Endothelial cell (in vitro differentiated cells): ENCODE data around the gene FMO1. TPM values are rescaled to one million over a fixed set of nuclear protein-coding genes. Genes with fewer than 3 reads are reported as not detected.
"Not testable (repeated sequence)": the region's sequence is repeated elsewhere in the genome, so short reads cannot be mapped to it uniquely, and the experiment has no call there.

ENCODE experiments used
- DNase-seq: peaks from one replicate; pipeline ENCODE4 v3.0.0; 2021; ENCODE audit warnings: low spot score
- H3K27ac Mint-ChIP-seq: one replicate; pipeline ENCODE4 v1.8.0; 2021; ENCODE audit warnings: mixed read lengths, inconsistent platforms; ENCODE audit not compliant: unreplicated experiment
- H3K27me3 Mint-ChIP-seq: one replicate; pipeline ENCODE4 v1.8.0; 2021; ENCODE audit warnings: mild to moderate bottlenecking, moderate library complexity, mixed read lengths, inconsistent platforms; ENCODE audit not compliant: unreplicated experiment
- H3K36me3 Mint-ChIP-seq: one replicate; pipeline ENCODE4 v1.8.0; 2021; ENCODE audit warnings: mild to moderate bottlenecking, low read depth, mixed read lengths, inconsistent platforms; ENCODE audit not compliant: unreplicated experiment
- H3K4me1 Mint-ChIP-seq: one replicate; pipeline ENCODE4 v1.8.0; 2021; ENCODE audit warnings: mild to moderate bottlenecking, mixed read lengths, inconsistent platforms; ENCODE audit not compliant: unreplicated experiment
- H3K4me3 Mint-ChIP-seq: one replicate; pipeline ENCODE4 v1.8.0; 2021; ENCODE audit warnings: mild to moderate bottlenecking, mixed read lengths, inconsistent platforms; ENCODE audit not compliant: unreplicated experiment
- H3K9me3 Mint-ChIP-seq: one replicate; pipeline ENCODE4 v1.8.0; 2021; ENCODE audit warnings: mixed read lengths, inconsistent platforms; ENCODE audit not compliant: unreplicated experiment
- CTCF ChIP-seq: fragments of 200-600 bp; sonication (generic); IDR thresholded peaks from one replicate; pipeline ENCODE4 v1.5.0; 2021; ENCODE audit warnings: antibody characterized with exemption; ENCODE audit not compliant: unreplicated experiment
- total RNA-seq: library from RNA; stranded (reverse); fragmentation: NEBNext Ultra II Directional; extraction: Animal tissue kit (Norgen Biotek cat#: 25700); gene quantifications from one replicate; pipeline ENCODE4 v1.2.1, GENCODE V29; 2021; ENCODE audit not compliant: unreplicated experiment

Gene FMO1
- total RNA-seq, 1 donor from 2014 or later: not detected

- no peak for TF ChIP-seq CTCF
- Mint-ChIP-seq H3K9me3 (no peaks in the 10 kb centered on the region), H3K27me3 (no peaks in the 10 kb centered on the region), H3K27ac (no peak overlapping the region), H3K4me1 (no peaks in the 10 kb centered on the region), H3K4me3 (no peak overlapping the region), H3K36me3 (no peaks in the 10 kb centered on the region)
- DNase-seq: no peak
Measured at GRCh38 chr1:171233183-171233582, 15.1 kb upstream of the FMO1 start.

GRCh38 chr1:171236231-171236630, 12.1 kb upstream of the FMO1 start:
- not testable (repeated sequence) for H3K9me3 Mint-ChIP-seq, DNase-seq, H3K27me3 Mint-ChIP-seq, H3K27ac Mint-ChIP-seq, H3K4me3 Mint-ChIP-seq, H3K4me1 Mint-ChIP-seq, H3K36me3 Mint-ChIP-seq

- Mint-ChIP-seq H3K27me3 (no peaks in the 10 kb centered on the region), H3K9me3 (no peaks in the 10 kb centered on the region), H3K27ac (no peak overlapping the region), H3K4me1 (no peaks in the 10 kb centered on the region), H3K36me3 (no peaks in the 10 kb centered on the region), H3K4me3 (no peak overlapping the region)
- no peak for TF ChIP-seq CTCF
- DNase-seq: no peak
Measured at GRCh38 chr1:171243878-171244277, 4.4 kb upstream of the FMO1 start.

GRCh38 chr1:171245458-171246064, 2.7 kb upstream of the FMO1 start:
- Mint-ChIP-seq H3K4me3 (no peak overlapping the region), H3K36me3 (no peaks in the 10 kb centered on the region), H3K27ac (no peak overlapping the region), H3K27me3 (peaks cover 1% of the 10 kb centered on the region), H3K4me1 (no peaks in the 10 kb centered on the region), H3K9me3 (no peaks in the 10 kb centered on the region)
- peak; percentile 74 for TF ChIP-seq CTCF
- DNase-seq: peak; percentile 42

- Mint-ChIP-seq H3K4me1 (no peaks in the 10 kb centered on the region), H3K27ac (no peak overlapping the region), H3K9me3 (no peaks in the 10 kb centered on the region), H3K27me3 (peaks cover 3% of the 10 kb centered on the region), H3K36me3 (no peaks in the 10 kb centered on the region), H3K4me3 (no peak overlapping the region)
- DNase-seq: no peak
- no peak for TF ChIP-seq CTCF
Measured at GRCh38 chr1:171247501-171247900, 793 bp upstream of the FMO1 start.
